G401 (cell line): ENCODE data around the gene LMAN2. TPM values are rescaled to one million over a fixed set of nuclear protein-coding genes. Genes with fewer than 3 reads are reported as not detected.
A peak's percentile ranks its signal among the peaks of the same experiment; 100 is the strongest.

Experiments
- DNase-seq: peaks from one replicate; pipeline ENCODE4 v3.0.0-alpha.2; 2015; ENCODE audit warnings: low spot score
- in situ Hi-C: cut with HindIII; loops from 2 replicates; pipeline ENCODE4 v1.10.0; 2016; ENCODE audit warnings: low sequenced_read_pairs, mixed read lengths
- total RNA-seq: library from RNA; depleted of rRNA; stranded (reverse); fragments of >200 nt; shearing (Covaris generic); gene quantifications from 2 replicates; pipeline ENCODE4 v1.2.3, GENCODE V29; 2014; rRNA removed

LMAN2 gene
- total RNA-seq, 1 experiment from 2014 or later, result 257 TPM

- peak; percentile 81 for DNase-seq
- in situ Hi-C loops, result no loop called here
Measured at GRCh38 chr5:177301503-177302165, 49.8 kb downstream of the LMAN2 start.

DNA sequence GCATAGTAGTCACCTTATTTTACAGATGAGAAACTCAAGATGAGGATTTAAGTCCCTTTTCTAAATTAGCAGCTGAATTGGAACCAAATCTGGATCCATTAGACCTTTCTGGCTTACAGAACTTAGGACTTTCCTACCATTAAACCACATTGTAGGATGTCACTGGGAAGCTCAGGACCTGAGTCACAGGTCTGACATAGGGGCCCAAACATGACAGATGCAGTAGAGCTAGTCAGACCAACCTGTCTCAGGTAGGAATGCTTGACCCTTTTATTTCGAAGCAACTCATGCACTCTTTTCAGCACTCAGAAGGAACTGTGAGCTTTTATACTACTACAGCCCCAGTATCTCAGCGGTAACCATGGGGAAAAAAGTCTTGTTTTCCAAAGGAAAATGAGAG lies 50.5 kb downstream of the LMAN2 start:
- in situ Hi-C loops, result no loop called here

DNA sequence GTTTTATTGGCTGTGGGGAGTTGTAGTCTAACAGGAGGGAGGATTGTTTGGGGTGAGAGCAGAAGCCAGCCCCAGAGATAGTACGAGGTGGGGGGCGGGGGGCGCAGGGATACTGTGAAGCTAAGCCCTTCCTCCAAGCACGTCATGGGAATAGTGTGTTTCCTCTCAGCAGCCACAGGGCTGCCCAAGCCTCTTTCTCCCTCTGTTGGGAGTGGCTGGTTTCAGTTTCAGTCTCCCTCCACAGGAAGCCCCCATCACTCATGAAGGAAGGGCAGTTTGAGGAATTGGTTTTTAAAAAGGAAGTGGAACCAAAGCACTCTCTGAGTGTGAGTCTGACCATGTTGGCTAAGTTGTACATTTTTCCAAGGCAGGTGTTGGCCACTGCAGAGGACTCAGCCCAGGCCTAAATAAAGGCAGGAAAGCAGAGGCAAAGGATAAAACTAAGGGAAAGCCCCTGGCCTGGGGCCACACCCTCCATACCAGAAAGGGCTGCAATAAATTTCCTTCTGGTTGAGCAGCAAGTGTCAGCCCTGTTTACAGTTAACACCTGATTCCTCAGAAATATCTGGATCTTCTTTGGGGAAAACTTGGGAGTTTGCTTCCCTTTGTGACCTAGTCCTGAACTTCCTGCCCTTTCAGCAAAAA lies 51.1 kb downstream of the LMAN2 start:
- peak; percentile 23 for DNase-seq
- in situ Hi-C loops, result no loop called here

More for the DNA sequence above, 50.5 kb downstream of the LMAN2 start:
- DNase-seq, result no peak

DNA sequence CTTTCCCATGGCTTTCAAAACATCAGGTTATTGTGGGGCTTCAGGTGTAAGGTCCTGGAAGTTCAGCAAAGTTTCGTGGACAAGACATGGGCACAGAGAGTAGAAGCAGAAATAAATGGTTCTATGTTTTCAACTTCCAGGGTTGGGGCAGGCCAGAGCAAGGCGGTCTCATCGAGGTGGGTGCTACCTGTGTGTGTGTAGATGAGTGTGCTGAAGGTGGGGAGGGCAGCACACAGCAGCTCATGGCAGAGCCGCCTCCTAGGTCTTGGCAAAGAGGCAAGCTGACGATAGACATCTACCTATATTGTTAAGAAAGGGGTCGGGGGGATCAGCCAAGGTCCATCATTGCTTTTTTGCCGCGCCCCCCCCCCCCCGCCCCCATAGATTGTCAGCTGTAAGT lies 51.8 kb downstream of the LMAN2 start:
- DNase-seq, result no peak
- in situ Hi-C loops, result no loop called here

GRCh38 chr5:177297922-177298321 lies 53.5 kb downstream of the LMAN2 start:
- DNase-seq, result no peak
- in situ Hi-C loops, result no loop called here

GRCh38 chr5:177296581-177296980 lies 54.9 kb downstream of the LMAN2 start:
- in situ Hi-C loops, result no loop called here
- DNase-seq, result peak; percentile 33

GRCh38 chr5:177295924-177296323 lies 55.5 kb downstream of the LMAN2 start:
- no peak for DNase-seq
- in situ Hi-C loops, result no loop called here

DNA sequence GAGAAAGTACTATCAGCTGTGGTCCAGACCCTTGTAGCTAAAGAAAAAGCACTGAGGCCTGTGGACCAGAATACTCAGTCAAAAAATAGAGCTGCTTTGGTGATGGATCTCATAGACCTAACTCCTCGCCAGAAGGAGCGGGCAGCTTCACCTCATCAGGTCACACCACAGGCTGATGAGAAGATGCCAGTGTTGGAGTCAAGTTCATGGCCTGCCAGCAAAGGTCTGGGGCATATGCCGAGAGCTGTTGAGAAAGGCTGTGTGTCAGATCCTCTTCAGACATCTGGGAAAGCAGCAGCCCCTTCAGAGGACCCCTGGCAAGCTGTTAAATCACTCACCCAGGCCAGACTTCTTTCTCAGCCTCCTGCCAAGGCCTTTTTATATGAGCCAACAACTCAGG lies 56.8 kb downstream of the LMAN2 start:
- no peak for DNase-seq
- in situ Hi-C loops, result no loop called here

GRCh38 chr5:177293819-177294581 lies 57.5 kb downstream of the LMAN2 start:
- no peak for DNase-seq
- in situ Hi-C loops, result no loop called here

DNA sequence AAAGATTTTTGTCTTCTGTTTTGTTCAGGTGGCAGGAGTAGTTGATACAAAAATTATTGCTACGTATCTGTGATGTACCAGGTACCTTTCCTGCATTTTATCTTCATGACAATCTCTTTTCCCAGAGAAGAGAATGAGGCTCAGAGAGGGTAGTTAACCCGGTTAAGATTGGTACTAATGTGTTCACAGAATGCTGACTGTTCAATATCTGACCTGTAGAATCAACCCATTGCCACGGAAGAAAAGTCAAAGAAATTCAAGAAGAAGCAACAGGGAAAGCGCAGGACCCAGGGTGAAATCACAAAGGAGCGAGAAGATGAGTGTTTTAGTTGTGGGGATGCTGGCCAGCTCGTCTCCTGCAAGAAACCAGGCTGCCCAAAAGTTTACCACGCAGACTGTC lies 59.7 kb downstream of the LMAN2 start:
- in situ Hi-C loops, result no loop called here
- no peak for DNase-seq

DNA sequence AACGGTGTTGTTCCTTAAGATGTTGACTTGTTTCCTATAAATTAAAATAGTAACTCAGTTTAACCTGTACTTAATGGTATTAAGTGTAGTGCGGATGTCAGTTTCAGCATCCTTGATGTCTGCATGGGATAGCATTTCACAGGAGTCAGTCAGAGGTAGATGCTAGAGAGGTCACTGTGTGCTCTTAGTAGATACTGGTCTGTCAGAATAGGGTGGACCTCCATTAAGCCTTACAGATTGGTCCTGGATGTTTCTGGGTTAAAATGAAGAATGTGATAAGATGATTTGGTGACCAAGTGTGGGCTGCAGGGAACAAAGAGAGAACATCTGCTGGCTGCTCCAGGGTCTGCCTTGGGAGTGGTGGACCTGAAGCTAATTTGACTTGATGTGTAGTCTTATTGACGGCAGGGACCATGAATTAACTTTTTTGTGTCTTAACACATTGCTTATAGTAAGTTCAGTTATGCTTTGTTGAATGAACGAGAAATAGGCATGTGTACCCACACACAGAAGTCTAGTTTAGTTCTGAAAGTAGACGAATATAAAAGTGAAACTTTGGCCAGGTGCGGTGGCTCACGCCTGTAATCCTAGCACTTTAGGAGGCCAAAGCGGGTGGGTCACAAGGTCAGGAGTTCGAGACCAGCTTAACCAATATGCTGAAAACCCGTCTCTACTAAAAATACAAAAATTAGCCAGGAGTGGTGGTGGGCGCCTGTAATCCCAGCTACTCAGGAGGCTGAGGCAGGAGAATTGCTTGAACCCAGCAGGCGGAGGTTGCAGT lies 60.5 kb downstream of the LMAN2 start:
- no peak for DNase-seq
- in situ Hi-C loops, result no loop called here

- DNase-seq, result no peak
- in situ Hi-C loops, result no loop called here
Measured at GRCh38 chr5:177288191-177288590, 63.3 kb downstream of the LMAN2 start.

Other genes with a start within 250 kb of the LMAN2 start
- 22.4 and 32.1 TPM in 2 replicates for gene NSD1, start 217.9 kb downstream of the LMAN2 start, total RNA-seq
- gene RAB24, start 47.9 kb downstream of the LMAN2 start, total RNA-seq, result 24.6 and 25.1 TPM in 2 replicates
- 393 and 426 TPM in 2 replicates for gene PRELID1, start 47.9 kb downstream of the LMAN2 start, total RNA-seq
- gene MXD3, start 39.8 kb downstream of the LMAN2 start, total RNA-seq, result 26.8 and 38.5 TPM in 2 replicates
- gene RGS14, start 6.3 kb upstream of the LMAN2 start, total RNA-seq, result 72.9 and 91.8 TPM in 2 replicates
- not detected in 2 replicates for gene SLC34A1, start 32.8 kb upstream of the LMAN2 start, total RNA-seq
- not detected in 2 replicates for gene PFN3, start 49.0 kb upstream of the LMAN2 start, total RNA-seq
- gene F12, start 57.9 kb upstream of the LMAN2 start, total RNA-seq, result 3.1 and 11.4 TPM in 2 replicates
- gene GRK6, start 75.0 kb upstream of the LMAN2 start, total RNA-seq, result 58.6 and 62.3 TPM in 2 replicates
- 19.5 and 30.8 TPM in 2 replicates for gene PRR7, start 95.1 kb upstream of the LMAN2 start, total RNA-seq
- gene DBN1, start 122.0 kb upstream of the LMAN2 start, total RNA-seq, result 295 and 370 TPM in 2 replicates
- gene PDLIM7, start 145.9 kb upstream of the LMAN2 start, total RNA-seq, result 297 and 299 TPM in 2 replicates
- gene DOK3, start 158.2 kb upstream of the LMAN2 start, total RNA-seq, result 0.85 and 6.3 TPM in 2 replicates
- 96.6 and 166 TPM in 2 replicates for gene DDX41, start 165.3 kb upstream of the LMAN2 start, total RNA-seq
- 29.0 and 45.3 TPM in 2 replicates for gene FAM193B, start 202.9 kb upstream of the LMAN2 start, total RNA-seq
- gene TMED9, start 240.5 kb upstream of the LMAN2 start, total RNA-seq, result 126 and 127 TPM in 2 replicates
- 28.3 and 46.6 TPM in 2 replicates for gene B4GALT7, start 248.5 kb upstream of the LMAN2 start, total RNA-seq